ENCODE data around the gene PTPRN2.
"Not testable (repeated sequence)": the region's sequence is repeated elsewhere in the genome, so short reads cannot be mapped to it uniquely, and the experiment has no call there.

PTPRN2 gene

GRCh38 chr7:158051776-158052175, 535.8 kb downstream of the PTPRN2 start:
- in situ Hi-C loops (cut with MboI; ENCODE audit: low sequenced_read_pairs) = no loop called here

GRCh38 chr7:158050978-158051651, 536.5 kb downstream of the PTPRN2 start:
- in situ Hi-C loops (cut with MboI; ENCODE audit: low sequenced_read_pairs) = no loop called here

- in situ Hi-C loops (cut with MboI; ENCODE audit: low sequenced_read_pairs) = no loop called here
These were observed 537.1 kb downstream of the PTPRN2 start for GRCh38 chr7:158050441-158050977.

- in situ Hi-C loops (cut with MboI; ENCODE audit: low sequenced_read_pairs) = no loop called here
These were observed 538.4 kb downstream of the PTPRN2 start for GRCh38 chr7:158049271-158049670.

- in situ Hi-C loops (cut with MboI; ENCODE audit: low sequenced_read_pairs) = no loop called here
These were observed 539.1 kb downstream of the PTPRN2 start for GRCh38 chr7:158048569-158048968.

- in situ Hi-C loops (cut with MboI; ENCODE audit: low sequenced_read_pairs) = no loop called here
These were observed 540.1 kb downstream of the PTPRN2 start for GRCh38 chr7:158047391-158048059.

- in situ Hi-C loops (cut with MboI; ENCODE audit: low sequenced_read_pairs) = not testable (repeated sequence)
These were observed 541.4 kb downstream of the PTPRN2 start for GRCh38 chr7:158046246-158046645.

GRCh38 chr7:158044482-158044823, 543.2 kb downstream of the PTPRN2 start:
- in situ Hi-C loops (cut with MboI; ENCODE audit: low sequenced_read_pairs) = no loop called here

- in situ Hi-C loops (cut with MboI; ENCODE audit: low sequenced_read_pairs) = no loop called here
These were observed 543.8 kb downstream of the PTPRN2 start for GRCh38 chr7:158043551-158044481.

GRCh38 chr7:158042156-158042880, 545.3 kb downstream of the PTPRN2 start:
- in situ Hi-C loops (cut with MboI; ENCODE audit: low sequenced_read_pairs) = no loop called here

GRCh38 chr7:158040199-158040598, 547.4 kb downstream of the PTPRN2 start:
- in situ Hi-C loops (cut with MboI; ENCODE audit: low sequenced_read_pairs) = no loop called here

- in situ Hi-C loops (cut with MboI; ENCODE audit: low sequenced_read_pairs) = no loop called here
These were observed 548.4 kb downstream of the PTPRN2 start for GRCh38 chr7:158039270-158039669.

- in situ Hi-C loops (cut with MboI; ENCODE audit: low sequenced_read_pairs) = no loop called here
These were observed 550.4 kb downstream of the PTPRN2 start for GRCh38 chr7:158037211-158037610.

GRCh38 chr7:158035343-158035742, 552.3 kb downstream of the PTPRN2 start:
- in situ Hi-C loops (cut with MboI; ENCODE audit: low sequenced_read_pairs) = no loop called here

GRCh38 chr7:158034571-158034970, 553.1 kb downstream of the PTPRN2 start:
- in situ Hi-C loops (cut with MboI; ENCODE audit: low sequenced_read_pairs) = no loop called here

GRCh38 chr7:158033925-158034324, 553.7 kb downstream of the PTPRN2 start:
- in situ Hi-C loops (cut with MboI; ENCODE audit: low sequenced_read_pairs) = not testable (repeated sequence)

GRCh38 chr7:158033196-158033595, 554.4 kb downstream of the PTPRN2 start:
- in situ Hi-C loops (cut with MboI; ENCODE audit: low sequenced_read_pairs) = no loop called here

- in situ Hi-C loops (cut with MboI; ENCODE audit: low sequenced_read_pairs) = no loop called here
These were observed 555.0 kb downstream of the PTPRN2 start for GRCh38 chr7:158032561-158033115.

- in situ Hi-C loops (cut with MboI; ENCODE audit: low sequenced_read_pairs) = no loop called here
These were observed 555.7 kb downstream of the PTPRN2 start for GRCh38 chr7:158031867-158032308.

- in situ Hi-C loops (cut with MboI; ENCODE audit: low sequenced_read_pairs) = no loop called here
These were observed 557.1 kb downstream of the PTPRN2 start for GRCh38 chr7:158030566-158030965.

All from hTERT RPE-1 (cell line).